WTC11 (cell line): ENCODE data around the gene PLXNA2. TPM values are rescaled to one million over a fixed set of nuclear protein-coding genes. Genes with fewer than 3 reads are reported as not detected.

Experiments
- ATAC-seq: fragments of 200-7000 bp; cut with Tn5 transposase; 2 replicates; pipeline ENCODE4 v1.10.0; 2021; ENCODE audit warnings: mild to moderate bottlenecking, moderate library complexity
- CTCF ChIA-PET: fragments of 300-600 bp; sonication (Branson Sonifier 250); formaldehyde crosslinking; loops from one replicate; lab custom pipeline; 2021; ENCODE audit warnings: antibody characterized with exemption; lab: Charles Lee
- POLR2A ChIA-PET: fragments of 350-600 bp; sonication (Branson Sonifier 250); formaldehyde crosslinking; loops from one replicate; lab custom pipeline; 2021; ENCODE audit warnings: antibody characterized with exemption; lab: Charles Lee
- DNase-seq: peaks from one replicate; pipeline ENCODE4 v3.0.0; 2021; ENCODE audit warnings: low spot score
- H3K27ac Mint-ChIP-seq: 2 replicates; pipeline ENCODE4 v1.8.0; 2021; ENCODE audit warnings: mixed read lengths
- H3K27me3 Mint-ChIP-seq: 2 replicates; pipeline ENCODE4 v1.8.0; 2021; ENCODE audit warnings: low read depth, mild to moderate bottlenecking, moderate library complexity, mixed read lengths
- H3K36me3 Mint-ChIP-seq: 2 replicates; pipeline ENCODE4 v1.8.0; 2021; ENCODE audit warnings: mixed read lengths
- H3K4me1 Mint-ChIP-seq: 2 replicates; pipeline ENCODE4 v1.8.0; 2022; ENCODE audit warnings: mixed read lengths
- H3K4me3 Mint-ChIP-seq: 2 replicates; pipeline ENCODE4 v1.8.0; 2021; ENCODE audit warnings: mild to moderate bottlenecking, moderate library complexity, mixed read lengths
- H3K9me3 Mint-ChIP-seq: 2 replicates; pipeline ENCODE4 v1.8.0; 2021; ENCODE audit warnings: mixed read lengths
- ATF3 ChIP-seq: sonication (generic); formaldehyde crosslinking; conservative IDR thresholded peaks from 2 replicates; pipeline ENCODE4 v1.8.1; 2022; ENCODE audit warnings: mild to moderate bottlenecking, missing genetic modification reagents
- CDX4 ChIP-seq: fragments of 250-450 bp; sonication (Bioruptor Pico); IDR thresholded peaks from 2 replicates; pipeline ENCODE4 v1.9.0; 2021; ENCODE audit warnings: moderate library complexity, mild to moderate bottlenecking, inconsistent platforms, borderline replicate concordance
- CREM ChIP-seq: sonication (generic); formaldehyde crosslinking; IDR thresholded peaks from 2 replicates; pipeline ENCODE4 v1.8.1; 2022; ENCODE audit warnings: mild to moderate bottlenecking, missing genetic modification reagents, moderate library complexity
- MXD4 ChIP-seq: fragments of 250-450 bp; sonication (Bioruptor Pico); IDR thresholded peaks from 2 replicates; pipeline ENCODE4 v1.8.0; 2021; ENCODE audit warnings: mild to moderate bottlenecking, moderate library complexity, borderline replicate concordance
- OVOL2 ChIP-seq: fragments of 250-450 bp; sonication (Bioruptor Pico); IDR thresholded peaks from 2 replicates; pipeline ENCODE4 v1.9.0; 2021; ENCODE audit warnings: mild to moderate bottlenecking, borderline replicate concordance
- RORB ChIP-seq: fragments of 250-450 bp; sonication (Bioruptor Pico); IDR thresholded peaks from 2 replicates; pipeline ENCODE4 v1.9.0; 2021; ENCODE audit warnings: mild to moderate bottlenecking
- SP1 ChIP-seq: sonication (generic); formaldehyde crosslinking; conservative IDR thresholded peaks from 2 replicates; pipeline ENCODE4 v1.8.1; 2022; ENCODE audit warnings: missing genetic modification reagents
- TP53 ChIP-seq: sonication (generic); formaldehyde crosslinking; IDR thresholded peaks from 2 replicates; pipeline ENCODE4 v1.8.1; 2023; ENCODE audit warnings: mild to moderate bottlenecking, missing genetic modification reagents
- ZBTB43 ChIP-seq: sonication (generic); formaldehyde crosslinking; IDR thresholded peaks from 2 replicates; pipeline ENCODE4 v1.8.1; 2023; ENCODE audit warnings: mild to moderate bottlenecking, missing genetic modification reagents
- ZNF232 ChIP-seq: sonication (generic); formaldehyde crosslinking; IDR thresholded peaks from 2 replicates; pipeline ENCODE4 v1.8.0; 2022; ENCODE audit warnings: mild to moderate bottlenecking, missing genetic modification reagents
- ZNF423 ChIP-seq: fragments of 250-450 bp; sonication (Bioruptor Pico); IDR thresholded peaks from 2 replicates; pipeline ENCODE4 v2.1.2; 2022; ENCODE audit warnings: mild to moderate bottlenecking, moderate library complexity
- ZNF671 ChIP-seq: fragments of 250-450 bp; sonication (Bioruptor Pico); IDR thresholded peaks from 2 replicates; pipeline ENCODE4 v1.8.0; 2021; ENCODE audit warnings: mild to moderate bottlenecking
- total RNA-seq: library from RNA; stranded (reverse); gene quantifications from 3 replicates; pipeline ENCODE4 v1.2.3, GENCODE V29; 2021
- TF ChIP-seq, protein P1 (sequence below): sonication (generic); formaldehyde crosslinking; IDR thresholded peaks from 2 replicates; pipeline ENCODE4 v1.8.0; 2023; ENCODE audit warnings: missing genetic modification reagents
- TF ChIP-seq, protein P2 (sequence below): sonication (generic); formaldehyde crosslinking; IDR thresholded peaks from 2 replicates; pipeline ENCODE4 v1.8.1; 2022; ENCODE audit warnings: missing genetic modification reagents, borderline replicate concordance

PLXNA2 gene
- total RNA-seq, 1 experiment from 2014 or later = 4.2 TPM

DNA sequence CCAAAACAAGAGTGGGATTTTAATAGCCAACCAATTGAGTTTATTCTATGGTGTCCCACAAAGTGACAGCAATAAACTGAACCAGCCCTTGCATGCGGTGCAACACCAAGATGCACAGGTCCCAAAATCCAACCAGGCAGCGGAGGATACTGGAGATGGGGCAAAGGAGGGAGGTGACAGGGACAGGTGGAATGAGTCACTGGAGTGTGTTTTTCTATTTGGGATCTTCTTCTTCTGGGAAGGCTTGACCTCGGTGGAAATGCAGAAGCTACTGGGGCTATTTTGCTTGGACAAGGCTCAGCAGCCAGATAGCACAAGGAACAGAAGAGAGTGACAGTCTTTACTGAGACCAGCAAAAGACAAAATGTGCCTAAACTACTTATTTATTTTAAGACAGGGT, 97.5 kb downstream of the PLXNA2 start (continued):
- TF ChIP-seq ATF3 = no peak
- TF ChIP-seq ZNF423 (CRISPR knock-in tag) = no peak
- no peak for TF ChIP-seq ZNF671
- TF ChIP-seq CREM (CRISPR knock-in tag) = no peak

DNA sequence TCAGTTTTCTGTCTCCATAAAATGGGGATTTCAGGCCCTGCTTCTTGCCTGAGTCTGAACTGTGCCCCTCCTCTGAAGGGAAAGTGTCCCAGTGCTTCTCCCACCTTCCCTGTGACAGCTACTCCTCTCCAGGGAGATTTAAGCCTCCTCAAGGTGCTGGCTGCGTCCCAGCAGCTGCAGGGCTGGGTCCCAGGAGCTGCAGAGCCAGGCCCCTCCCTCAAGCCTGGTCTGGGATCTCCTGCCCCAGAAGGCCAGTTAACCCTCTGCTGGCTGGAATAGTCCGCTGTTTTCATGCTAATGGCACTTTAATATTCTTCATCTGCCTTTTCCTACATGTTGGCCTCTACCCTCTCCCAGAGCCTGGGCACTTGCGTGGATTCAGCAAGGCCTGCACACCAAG, 99.0 kb downstream of the PLXNA2 start:
- POLR2A ChIA-PET = interaction anchor here (1.6 kb wide), 1 partner anchor 14 kb away, joined by 3 read pairs; no protein-coding TSS in a partner anchor
- H3K27me3 Mint-ChIP-seq = no peaks in the 10 kb centered on the region

DNA sequence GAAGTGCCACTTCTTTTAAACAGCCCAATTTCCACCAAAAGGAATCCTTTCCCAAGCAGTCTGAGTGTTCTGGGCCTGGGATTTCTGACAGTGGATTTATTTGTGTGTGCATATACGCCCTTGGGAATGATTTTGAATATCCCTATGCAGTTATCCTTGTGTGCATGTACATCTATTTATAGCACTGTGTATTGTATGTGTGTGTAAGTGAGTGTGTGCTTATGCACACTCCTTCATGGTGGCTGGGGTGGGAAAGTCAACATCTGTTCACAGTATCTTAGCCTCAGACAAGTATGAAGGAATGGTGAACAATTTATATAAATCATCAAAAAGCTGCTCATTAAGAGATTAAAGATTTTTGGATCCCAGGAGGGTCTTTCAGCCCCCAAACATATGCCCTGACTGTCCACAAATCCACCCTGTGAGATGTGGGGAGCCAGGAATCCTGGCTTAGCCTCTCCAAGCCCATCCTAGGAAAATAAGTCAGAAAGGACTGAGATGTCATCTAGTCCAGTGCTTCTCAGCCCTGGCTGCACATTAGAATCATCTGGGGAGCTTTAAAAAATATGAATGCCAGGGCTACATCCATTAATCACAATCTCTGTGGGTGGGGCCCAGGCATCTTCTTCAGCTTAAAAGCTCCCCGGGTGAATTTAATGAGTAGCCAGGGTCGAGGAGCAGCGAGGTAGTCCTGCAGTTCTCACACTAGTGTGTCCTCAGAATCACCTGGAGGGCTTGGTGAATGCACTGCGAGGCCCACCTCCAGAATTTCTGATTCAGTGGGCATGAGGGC, 101.4 kb downstream of the PLXNA2 start:
- TF ChIP-seq OVOL2 (CRISPR knock-in tag) (no peak), MXD4 (no peak), SP1 (CRISPR knock-in tag) (no peak), RORB (CRISPR knock-in tag) (no peak), TP53 (no peak), CDX4 (no peak), ZNF423 (CRISPR knock-in tag) (no peak), ZBTB43 (CRISPR knock-in tag) (no peak)
- TF ChIP-seq, protein P1, sequence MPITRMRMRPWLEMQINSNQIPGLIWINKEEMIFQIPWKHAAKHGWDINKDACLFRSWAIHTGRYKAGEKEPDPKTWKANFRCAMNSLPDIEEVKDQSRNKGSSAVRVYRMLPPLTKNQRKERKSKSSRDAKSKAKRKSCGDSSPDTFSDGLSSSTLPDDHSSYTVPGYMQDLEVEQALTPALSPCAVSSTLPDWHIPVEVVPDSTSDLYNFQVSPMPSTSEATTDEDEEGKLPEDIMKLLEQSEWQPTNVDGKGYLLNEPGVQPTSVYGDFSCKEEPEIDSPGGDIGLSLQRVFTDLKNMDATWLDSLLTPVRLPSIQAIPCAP (CRISPR knock-in tag) = no peak
- TF ChIP-seq, protein P2, sequence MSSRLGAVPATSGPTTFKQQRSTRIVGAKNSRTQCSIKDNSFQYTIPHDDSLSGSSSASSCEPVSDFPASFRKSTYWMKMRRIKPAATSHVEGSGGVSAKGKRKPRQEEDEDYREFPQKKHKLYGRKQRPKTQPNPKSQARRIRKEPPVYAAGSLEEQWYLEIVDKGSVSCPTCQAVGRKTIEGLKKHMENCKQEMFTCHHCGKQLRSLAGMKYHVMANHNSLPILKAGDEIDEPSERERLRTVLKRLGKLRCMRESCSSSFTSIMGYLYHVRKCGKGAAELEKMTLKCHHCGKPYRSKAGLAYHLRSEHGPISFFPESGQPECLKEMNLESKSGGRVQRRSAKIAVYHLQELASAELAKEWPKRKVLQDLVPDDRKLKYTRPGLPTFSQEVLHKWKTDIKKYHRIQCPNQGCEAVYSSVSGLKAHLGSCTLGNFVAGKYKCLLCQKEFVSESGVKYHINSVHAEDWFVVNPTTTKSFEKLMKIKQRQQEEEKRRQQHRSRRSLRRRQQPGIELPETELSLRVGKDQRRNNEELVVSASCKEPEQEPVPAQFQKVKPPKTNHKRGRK = no peak
- H3K27me3 Mint-ChIP-seq = no peaks in the 10 kb centered on the region
- POLR2A ChIA-PET = no interaction called here
- no peaks in the 10 kb centered on the region for H3K9me3 Mint-ChIP-seq
- no peak overlapping the region for H3K4me3 Mint-ChIP-seq
- CTCF ChIA-PET = interaction anchor here (1.4 to 2.6 kb wide), 3 partner anchors 11 to 96 kb away, joined by 3 to 11 read pairs (median 4); no protein-coding TSS in a partner anchor
- H3K36me3 Mint-ChIP-seq = no peaks in the 10 kb centered on the region
- H3K27ac Mint-ChIP-seq = no peak overlapping the region
- ATAC-seq (no peak), DNase-seq (no peak)
- peaks cover 11% of the 10 kb centered on the region for H3K4me1 Mint-ChIP-seq

More for the DNA sequence above, 99.0 kb downstream of the PLXNA2 start:
- CTCF ChIA-PET = interaction anchor here (1.2 to 5.1 kb wide), 2 partner anchors 13 to 34 kb away, joined by 3 to 33 read pairs; no protein-coding TSS in a partner anchor
- Mint-ChIP-seq H3K9me3 (no peaks in the 10 kb centered on the region), H3K36me3 (no peaks in the 10 kb centered on the region), H3K27ac (no peak overlapping the region)
- TF ChIP-seq ATF3 (no peak), ZNF232 (CRISPR knock-in tag) (no peak)
- TF ChIP-seq, all 79 proteins: peak for 0
- Mint-ChIP-seq H3K4me3 (no peak overlapping the region), H3K4me1 (peaks cover 11% of the 10 kb centered on the region)
- ATAC-seq (peak; percentile 75), DNase-seq (no peak)
